Tibial artery (tissue), 4 donors: Measurements from ENCODE around the gene ZNF829.

ENCODE experiments used
- DNase-seq, 2 donors: peaks; one replicate each; pipeline ENCODE4 v3.0.0-alpha.2; 2019
- H3K27ac ChIP-seq, 2 donors: fragments of 200-600 bp; sonication (generic) in 1 of 2; 1 replicate in 1 of 2; 2 replicates in 1 of 2; pipeline ENCODE4 v1.5.1; 2018 to 2019; ENCODE audit warnings: mild to moderate bottlenecking in 1 of 2
- H3K27me3 ChIP-seq, 2 donors: fragments of 200-600 bp; sonication (generic) in 1 of 2; one replicate each; pipeline versions ENCODE4 v1.5.1 to v1.6.0; 2016 to 2019
- H3K36me3 ChIP-seq, 3 donors: fragments of 200-600 bp; sonication (generic) in 2 of 3; one replicate each; pipeline ENCODE4 v1.5.1; 2016 to 2019; ENCODE audit warnings: mild to moderate bottlenecking in 2 of 3
- H3K4me1 ChIP-seq, 4 donors: fragments of 200-600 bp; sonication (generic) in 2 of 4; 1 replicate in 3 of 4; 2 replicates in 1 of 4; pipeline ENCODE4 v1.5.1; 2016 to 2019
- H3K4me3 ChIP-seq, 2 donors: fragments of 200-600 bp; sonication (generic) in 1 of 2; 1 replicate in 1 of 2; 2 replicates in 1 of 2; pipeline ENCODE4 v1.5.1; 2018 to 2019; ENCODE audit warnings: mild to moderate bottlenecking in 2 of 2
- H3K9me3 ChIP-seq, 3 donors: fragments of 200-600 bp; sonication (generic) in 1 of 3; one replicate each; pipeline ENCODE4 v1.5.1; 2016 to 2019
- intact Hi-C: fragments of 100-400 bp; cut with DNase I; formaldehyde crosslinking; loops from one replicate; pipeline ENCODE4 v1.15.0; 2023; ENCODE audit warnings: low total_unique reads
- TF ChIP-seq, protein P1 (sequence below), 2 experiments: fragments of 200-600 bp in 1 of 2; fragments of 450-650 bp in 1 of 2; IDR thresholded peaks; one replicate each; pipeline ENCODE4 v1.5.1; 2017 to 2019; ENCODE audit warnings: antibody characterized with exemption in 2 of 2, mild to moderate bottlenecking in 1 of 2, moderate library complexity in 1 of 2

The ZNF829 gene

DNA sequence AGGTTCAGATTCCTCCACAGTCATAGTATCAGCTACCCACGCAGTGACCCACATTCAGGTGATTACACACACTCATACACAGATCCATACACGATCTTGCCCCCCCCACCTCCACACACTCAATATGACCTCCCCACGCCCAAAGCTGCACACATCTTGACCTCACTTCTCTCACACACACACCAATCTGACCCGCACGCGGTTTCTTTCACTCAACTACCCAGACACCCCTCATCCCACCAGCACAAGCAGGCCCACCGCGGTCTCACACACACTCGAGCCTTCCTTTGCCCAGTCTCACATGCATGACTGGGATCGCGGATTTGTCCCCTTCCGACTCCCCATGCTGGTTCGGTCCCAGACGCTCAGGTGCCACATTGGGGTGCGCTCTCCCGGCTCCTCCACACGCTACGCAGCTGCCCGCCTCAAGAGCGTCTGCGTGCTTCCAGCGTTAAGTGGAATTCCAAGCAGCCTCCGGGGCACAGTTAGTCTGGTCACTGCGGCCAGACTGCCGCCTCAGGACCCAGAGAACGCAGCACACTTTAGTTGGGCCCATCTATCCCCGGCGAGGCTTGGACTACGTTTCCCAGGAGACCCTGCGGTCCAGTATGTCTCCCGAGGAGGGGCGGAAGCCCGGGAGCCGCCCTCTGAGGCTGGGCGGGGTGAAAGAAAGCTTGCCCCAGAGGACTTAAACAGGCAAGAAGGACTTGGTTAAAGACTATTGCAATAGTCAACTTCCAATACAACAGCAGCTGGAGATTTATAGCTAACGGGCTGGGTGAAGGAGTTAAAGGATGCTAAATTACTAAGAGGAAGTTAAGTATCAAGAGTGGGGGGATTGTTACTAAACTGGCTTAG is 66.2 kb downstream of the ZNF829 start:
- H3K9me3 ChIP-seq, result peaks cover 0 to 10% (median 0%) of the 10 kb centered on the region in 3 donors
- intact Hi-C loops, result loop anchor here (10.0 kb wide), 1 partner anchor 65 kb away; the partner anchor contains the start of genes ZNF568 and ZNF829
- TF ChIP-seq, protein P1, sequence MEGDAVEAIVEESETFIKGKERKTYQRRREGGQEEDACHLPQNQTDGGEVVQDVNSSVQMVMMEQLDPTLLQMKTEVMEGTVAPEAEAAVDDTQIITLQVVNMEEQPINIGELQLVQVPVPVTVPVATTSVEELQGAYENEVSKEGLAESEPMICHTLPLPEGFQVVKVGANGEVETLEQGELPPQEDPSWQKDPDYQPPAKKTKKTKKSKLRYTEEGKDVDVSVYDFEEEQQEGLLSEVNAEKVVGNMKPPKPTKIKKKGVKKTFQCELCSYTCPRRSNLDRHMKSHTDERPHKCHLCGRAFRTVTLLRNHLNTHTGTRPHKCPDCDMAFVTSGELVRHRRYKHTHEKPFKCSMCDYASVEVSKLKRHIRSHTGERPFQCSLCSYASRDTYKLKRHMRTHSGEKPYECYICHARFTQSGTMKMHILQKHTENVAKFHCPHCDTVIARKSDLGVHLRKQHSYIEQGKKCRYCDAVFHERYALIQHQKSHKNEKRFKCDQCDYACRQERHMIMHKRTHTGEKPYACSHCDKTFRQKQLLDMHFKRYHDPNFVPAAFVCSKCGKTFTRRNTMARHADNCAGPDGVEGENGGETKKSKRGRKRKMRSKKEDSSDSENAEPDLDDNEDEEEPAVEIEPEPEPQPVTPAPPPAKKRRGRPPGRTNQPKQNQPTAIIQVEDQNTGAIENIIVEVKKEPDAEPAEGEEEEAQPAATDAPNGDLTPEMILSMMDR (IDR thresholded peaks at IDR 0.05), result no peak

DNA sequence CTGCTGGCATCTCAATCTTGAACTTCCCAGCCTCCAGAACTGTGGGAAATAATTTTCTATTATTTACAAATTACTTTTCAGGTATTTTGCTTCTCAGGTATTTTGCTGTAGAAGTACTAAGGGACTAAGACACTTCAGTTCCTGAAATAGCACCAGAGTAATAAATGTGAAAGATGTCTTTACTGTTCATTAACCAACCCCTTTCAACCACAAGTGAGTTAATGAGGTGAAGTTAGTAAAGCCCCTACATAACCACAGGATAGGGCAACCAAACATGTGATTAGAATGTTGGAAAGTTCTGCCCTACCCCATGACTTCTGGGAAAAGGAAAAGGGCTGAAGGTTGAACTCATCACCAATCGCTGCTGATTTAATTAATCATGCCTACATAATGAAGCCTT is 68.1 kb downstream of the ZNF829 start:
- peaks cover 0 to 29% (median 10%) of the 10 kb centered on the region in 4 donors for H3K4me1 ChIP-seq
- no peaks in the 10 kb centered on the region for H3K27me3 ChIP-seq
- H3K27ac ChIP-seq, result no peak overlapping the region
- no peak overlapping the region for H3K4me3 ChIP-seq
- H3K36me3 ChIP-seq, result peaks cover 17 to 41% (median 31%) of the 10 kb centered on the region in 3 donors
- TF ChIP-seq, protein P1 (IDR thresholded peaks at IDR 0.05), result no peak
- intact Hi-C loops, result no loop called here
- no peaks in the 10 kb centered on the region for H3K9me3 ChIP-seq
- DNase-seq, result no peak

More for the DNA sequence above, 66.2 kb downstream of the ZNF829 start:
- DNase-seq, result peak; percentile 95 to 97
- Histone ChIP-seq H3K27ac (peak overlapping the region; percentile 86 to 90), H3K4me3 (peak overlapping the region; percentile 67 to 94), H3K27me3 (no peaks in the 10 kb centered on the region), H3K4me1 (peaks cover 0 to 29% (median 10%) of the 10 kb centered on the region in 4 donors), H3K36me3 (peaks cover 28 to 43% (median 30%) of the 10 kb centered on the region in 3 donors)

DNA sequence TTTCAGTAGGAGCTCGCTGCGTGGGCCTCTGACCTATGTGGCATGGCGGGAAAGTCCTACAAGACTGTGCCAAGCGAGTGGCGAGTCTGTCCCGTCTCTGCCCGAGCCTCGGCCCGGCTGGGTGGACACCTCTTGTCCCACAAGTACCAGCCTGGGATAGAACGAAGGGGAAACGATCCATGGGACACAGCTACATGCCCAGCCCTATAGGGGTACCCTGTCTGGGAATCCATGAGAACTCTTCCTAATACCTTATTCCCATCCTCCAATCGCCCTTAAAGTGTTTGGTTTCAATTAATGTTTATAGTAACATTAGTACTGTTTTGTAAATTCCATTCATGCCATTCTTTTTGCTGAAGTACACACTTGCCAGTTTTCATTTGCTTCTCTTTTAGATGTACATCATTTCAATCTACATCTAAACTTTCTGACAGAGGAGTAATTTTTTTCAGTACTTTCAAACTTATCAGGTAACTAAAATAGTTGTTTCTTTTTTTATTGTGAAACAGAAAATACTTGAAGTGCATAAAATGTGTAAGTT is 77.2 kb downstream of the ZNF829 start:
- Histone ChIP-seq H3K36me3 (peaks cover 19 to 32% (median 31%) of the 10 kb centered on the region in 3 donors), H3K4me1 (peaks cover 0 to 23% (median 8%) of the 10 kb centered on the region in 4 donors), H3K9me3 (peaks cover 0 to 30% (median 27%) of the 10 kb centered on the region in 3 donors), H3K27ac (peak overlapping the region; percentile 83 to 88), H3K27me3 (no peaks in the 10 kb centered on the region), H3K4me3 (peak overlapping the region; percentile 66 to 74)
- DNase-seq, result no peak
- intact Hi-C loops, result no loop called here
- TF ChIP-seq, protein P1 (IDR thresholded peaks at IDR 0.05), result no peak
